Measurements from ENCODE around the gene ARMH4. TPM values are rescaled to one million over a fixed set of nuclear protein-coding genes. Genes with fewer than 3 reads are reported as not detected.

Gene ARMH4
- total RNA-seq = 28.5 and 64.6 TPM in 2 replicates
- polyA plus RNA-seq = 48.6 and 78.1 TPM in 2 replicates

DNA sequence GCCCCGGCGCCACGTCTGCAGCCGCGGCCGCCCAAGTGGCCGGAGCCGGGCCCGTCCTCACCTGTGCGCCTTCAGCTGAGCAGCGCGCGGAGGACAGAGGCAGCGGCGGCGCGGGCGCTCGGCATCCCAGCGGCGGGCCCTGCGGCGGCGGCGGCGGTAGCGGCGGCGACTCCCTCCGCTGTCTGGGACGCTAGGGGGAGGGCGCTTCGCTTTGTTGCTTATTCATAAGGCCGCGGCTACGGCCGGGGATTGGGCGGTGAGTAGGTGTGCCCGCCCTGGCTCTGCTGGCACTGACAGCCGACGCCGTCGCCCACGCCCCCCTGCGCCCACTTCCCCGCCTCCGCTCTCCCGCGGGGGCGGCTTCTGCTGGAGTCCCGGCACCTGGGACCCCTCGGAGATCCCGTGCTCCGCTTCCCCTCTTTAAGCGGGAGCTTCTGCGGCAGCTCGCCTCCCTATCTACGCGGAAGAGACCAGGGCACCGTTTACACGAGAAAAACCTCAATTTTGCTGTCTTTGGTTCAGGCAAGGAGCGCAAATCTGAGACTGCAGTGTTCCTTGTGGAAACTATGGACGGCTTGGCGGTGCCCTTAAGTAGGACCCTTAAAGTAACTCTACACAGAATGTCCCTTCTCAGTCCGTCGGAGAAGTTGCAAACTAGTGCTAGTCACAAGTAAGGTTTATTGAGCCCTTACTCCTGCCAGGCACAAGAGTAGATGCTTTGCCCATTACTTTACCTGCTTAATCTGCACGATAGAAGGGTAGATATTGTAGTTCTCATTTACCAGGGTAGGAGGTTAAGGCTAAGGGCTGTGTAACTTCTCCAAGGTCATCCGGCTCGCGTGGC, at the start of gene ARMH4:
ARMH4 (minus strand) TSS at position 200 of the 844 bp plus-strand sequence. CDS start 12,855 bp downstream, outside the sequence.
- H3K4me1 ChIP-seq (ENCODE audit: low read depth) = peaks cover 10% of the 10 kb centered on the region
- H3K9me3 ChIP-seq (ENCODE audit: low read depth) = no peaks in the 10 kb centered on the region
- peak; percentile 83 to 98 for DNase-seq (ENCODE audit: low read depth in 1 of 2, low spot score in 1 of 2)
- H3K27ac ChIP-seq = peak within 1 kb of the TSS; percentile 77
- TF ChIP-seq, protein P1, sequence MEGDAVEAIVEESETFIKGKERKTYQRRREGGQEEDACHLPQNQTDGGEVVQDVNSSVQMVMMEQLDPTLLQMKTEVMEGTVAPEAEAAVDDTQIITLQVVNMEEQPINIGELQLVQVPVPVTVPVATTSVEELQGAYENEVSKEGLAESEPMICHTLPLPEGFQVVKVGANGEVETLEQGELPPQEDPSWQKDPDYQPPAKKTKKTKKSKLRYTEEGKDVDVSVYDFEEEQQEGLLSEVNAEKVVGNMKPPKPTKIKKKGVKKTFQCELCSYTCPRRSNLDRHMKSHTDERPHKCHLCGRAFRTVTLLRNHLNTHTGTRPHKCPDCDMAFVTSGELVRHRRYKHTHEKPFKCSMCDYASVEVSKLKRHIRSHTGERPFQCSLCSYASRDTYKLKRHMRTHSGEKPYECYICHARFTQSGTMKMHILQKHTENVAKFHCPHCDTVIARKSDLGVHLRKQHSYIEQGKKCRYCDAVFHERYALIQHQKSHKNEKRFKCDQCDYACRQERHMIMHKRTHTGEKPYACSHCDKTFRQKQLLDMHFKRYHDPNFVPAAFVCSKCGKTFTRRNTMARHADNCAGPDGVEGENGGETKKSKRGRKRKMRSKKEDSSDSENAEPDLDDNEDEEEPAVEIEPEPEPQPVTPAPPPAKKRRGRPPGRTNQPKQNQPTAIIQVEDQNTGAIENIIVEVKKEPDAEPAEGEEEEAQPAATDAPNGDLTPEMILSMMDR (IDR thresholded peaks at IDR 0.05; ENCODE audit: low read depth, low read length) = no peak
- H3K36me3 ChIP-seq = no peaks in the 10 kb centered on the region
- H3K27me3 ChIP-seq = no peaks in the 10 kb centered on the region
- H3K4me3 ChIP-seq = peak within 1 kb of the TSS; percentile 98

GRCh38 chr14:58200846-58201245, 48.8 kb upstream of the ARMH4 start:
- peak overlapping the region; percentile 96 for H3K27ac ChIP-seq
- TF ChIP-seq, protein P1 (IDR thresholded peaks at IDR 0.05; ENCODE audit: low read depth, low read length) = no peak
- no peaks in the 10 kb centered on the region for H3K27me3 ChIP-seq
- peaks cover 9% of the 10 kb centered on the region for H3K36me3 ChIP-seq
- H3K4me1 ChIP-seq (ENCODE audit: low read depth) = peaks cover 7% of the 10 kb centered on the region
- peak overlapping the region; percentile 84 for H3K4me3 ChIP-seq
- no peaks in the 10 kb centered on the region for H3K9me3 ChIP-seq (ENCODE audit: low read depth)
- DNase-seq (ENCODE audit: low read depth in 1 of 2, low spot score in 1 of 2) = peak in 1 of 2 donors; percentile 5

DNA sequence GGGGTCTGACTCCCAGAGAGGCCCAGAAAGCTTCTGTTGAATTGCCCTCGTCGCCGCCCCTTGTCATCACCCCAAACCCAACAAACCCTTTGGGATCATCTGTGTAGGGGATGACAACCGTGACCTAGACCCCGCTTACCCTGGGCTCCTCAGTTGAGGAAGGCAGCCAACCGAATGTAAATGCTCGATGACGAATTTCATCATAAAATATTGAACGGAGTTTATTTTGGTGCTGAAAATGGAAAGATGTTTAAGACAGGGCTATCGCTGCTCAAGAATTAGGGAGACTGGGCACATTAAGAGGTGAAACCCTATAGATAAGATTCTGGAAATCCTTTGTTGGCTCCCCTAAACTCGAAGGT, 48.4 kb upstream of the ARMH4 start:
- Histone ChIP-seq H3K9me3 (ENCODE audit: low read depth) (no peaks in the 10 kb centered on the region), H3K27ac (peak overlapping the region; percentile 96), H3K27me3 (no peaks in the 10 kb centered on the region), H3K4me1 (ENCODE audit: low read depth) (peaks cover 7% of the 10 kb centered on the region), H3K36me3 (peaks cover 7% of the 10 kb centered on the region), H3K4me3 (peak overlapping the region; percentile 84)
- no peak for DNase-seq (ENCODE audit: low read depth in 1 of 2, low spot score in 1 of 2)
- TF ChIP-seq, protein P1 (IDR thresholded peaks at IDR 0.05; ENCODE audit: low read depth, low read length) = no peak

DNA sequence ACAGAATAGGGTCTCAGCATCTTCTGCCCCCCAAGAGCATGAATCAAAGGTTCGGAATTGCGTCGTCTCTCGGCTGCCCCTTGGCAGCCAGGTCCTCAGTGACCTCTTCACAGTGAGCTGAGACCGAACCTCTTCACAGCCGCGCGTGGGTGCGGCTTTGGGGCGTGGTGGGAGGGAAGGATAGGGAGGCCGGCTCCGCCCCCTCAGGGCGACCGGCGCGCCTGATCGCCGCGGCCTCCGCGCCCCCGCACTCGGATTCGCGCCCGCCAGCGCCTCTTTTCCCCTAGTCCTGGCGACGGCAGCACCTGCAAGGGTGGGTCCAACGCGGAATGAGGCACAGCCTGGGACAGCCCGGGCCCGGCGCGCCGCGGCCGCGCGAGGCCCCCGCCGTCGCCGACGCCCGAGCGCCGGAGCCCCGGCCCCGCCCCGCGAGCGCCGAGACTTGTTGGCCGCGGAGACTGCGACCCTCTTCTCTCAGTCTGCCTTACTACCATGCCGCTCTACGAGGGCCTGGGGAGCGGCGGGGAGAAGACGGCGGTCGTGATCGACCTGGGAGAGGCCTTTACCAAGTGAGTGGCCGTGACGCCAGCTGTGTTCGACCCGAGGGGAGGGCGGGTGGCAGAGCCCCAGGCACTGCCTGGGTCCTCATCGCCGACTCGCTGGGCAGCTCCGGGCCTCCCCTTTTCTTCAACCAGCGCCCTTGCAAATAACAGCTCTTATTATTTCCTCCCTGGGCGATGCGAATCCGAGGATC, 47.9 kb upstream of the ARMH4 start, which contains the start of gene ACTR10:
ACTR10 (plus strand) TSS at position 424 of the 754 bp plus-strand sequence; CDS start at position 493, 69 bp downstream.
- peak; percentile 83 to 92 for DNase-seq (ENCODE audit: low read depth in 1 of 2, low spot score in 1 of 2)
- H3K27me3 ChIP-seq = no peaks in the 10 kb centered on the region
- H3K36me3 ChIP-seq = peaks cover 7% of the 10 kb centered on the region
- H3K4me3 ChIP-seq = peak within 1 kb of the TSS; percentile 84
- peaks cover 7% of the 10 kb centered on the region for H3K4me1 ChIP-seq (ENCODE audit: low read depth)
- H3K9me3 ChIP-seq (ENCODE audit: low read depth) = no peaks in the 10 kb centered on the region
- peak within 1 kb of the TSS; percentile 96 for H3K27ac ChIP-seq
- TF ChIP-seq, protein P1 (IDR thresholded peaks at IDR 0.05; ENCODE audit: low read depth, low read length) = no peak

- no peaks in the 10 kb centered on the region for H3K27me3 ChIP-seq
- H3K4me1 ChIP-seq (ENCODE audit: low read depth) = peaks cover 7% of the 10 kb centered on the region
- H3K4me3 ChIP-seq = no peak overlapping the region
- no peak overlapping the region for H3K27ac ChIP-seq
- H3K9me3 ChIP-seq (ENCODE audit: low read depth) = no peaks in the 10 kb centered on the region
- TF ChIP-seq, protein P1 (IDR thresholded peaks at IDR 0.05; ENCODE audit: low read depth, low read length) = no peak
- H3K36me3 ChIP-seq = no peaks in the 10 kb centered on the region
- DNase-seq (ENCODE audit: low read depth in 1 of 2, low spot score in 1 of 2) = no peak
These were observed 46.1 kb upstream of the ARMH4 start for GRCh38 chr14:58198086-58198485.
